GM12878 (cell line): Measurements from ENCODE around the gene PQBP1.

Source experiments
- CBX3 ChIP-seq: fragments of 200-600 bp; sonication (generic); IDR thresholded peaks from 2 replicates; pipeline ENCODE4 v1.6.1; 2016; ENCODE audit warnings: low read depth, borderline replicate concordance
- EED ChIP-seq: sonication (generic); IDR thresholded peaks from 2 replicates; pipeline ENCODE4 v1.6.1; 2016; ENCODE audit warnings: antibody characterized with exemption, low read depth
- HSF1 ChIP-seq: fragments of 150-350 bp; IDR thresholded peaks from 2 replicates; pipeline ENCODE4 v1.6.1; 2014; ENCODE audit warnings: mild to moderate bottlenecking, low read depth, low read length
- PAX5 ChIP-seq: IDR thresholded peaks from 2 replicates; pipeline ENCODE4 v1.6.1; 2011; ENCODE audit warnings: low read depth, low read length, borderline replicate concordance
- POLR2A ChIP-seq: IDR thresholded peaks from 2 replicates; pipeline ENCODE4 v1.6.1; 2011; ENCODE audit warnings: low read depth, mild to moderate bottlenecking, low read length
- POLR2AphosphoS2 ChIP-seq: IDR thresholded peaks from 2 replicates; pipeline ENCODE4 v1.6.1; 2011; ENCODE audit warnings: low read depth, mild to moderate bottlenecking, low read length, improper control_type of control experiment, moderate library complexity
- RCOR1 ChIP-seq: conservative IDR thresholded peaks from 2 replicates; pipeline ENCODE4 v1.6.1; 2012; ENCODE audit warnings: low read depth, low read length, improper control_type of control experiment
- REST ChIP-seq: IDR thresholded peaks from 2 replicates; pipeline ENCODE4 v1.6.1; 2012; ENCODE audit warnings: mild to moderate bottlenecking, low read depth, low read length
- YY1 ChIP-seq: IDR thresholded peaks from 2 replicates; pipeline ENCODE4 v1.6.1; 2011; ENCODE audit warnings: low read depth, mild to moderate bottlenecking, low read length
- ZNF217 ChIP-seq: fragments of 450-650 bp; IDR thresholded peaks from 2 replicates; pipeline ENCODE4 v1.6.1; 2017; ENCODE audit warnings: antibody characterized with exemption, mild to moderate bottlenecking
- ZZZ3 ChIP-seq: IDR thresholded peaks from 2 replicates; pipeline ENCODE4 v1.6.1; 2011; ENCODE audit warnings: low read depth; ENCODE audit not compliant: control insufficient read depth, insufficient read length
- TF ChIP-seq, protein P1 (sequence below), 3 experiments: IDR thresholded peaks in 2 of 3; conservative IDR thresholded peaks in 1 of 3; 2 replicates each; pipeline ENCODE4 v1.5.1; 2011; ENCODE audit warnings: low read depth in 3 of 3, low read length in 3 of 3, mild to moderate bottlenecking in 3 of 3, control low read depth in 2 of 3, moderate library complexity in 2 of 3, inconsistent platforms in 1 of 3, mixed read lengths in 1 of 3; ENCODE audit not compliant: control insufficient read depth in 2 of 3, insufficient read depth in 1 of 3; ENCODE audit errors: extremely low read depth in 1 of 3
- TF ChIP-seq, protein P2 (sequence below): IDR thresholded peaks from 2 replicates; pipeline ENCODE4 v1.6.1; 2012; ENCODE audit warnings: improper control_type of control experiment, low read depth, low read length; ENCODE audit not compliant: insufficient replicate concordance
- TF ChIP-seq, protein P3 (sequence below): IDR thresholded peaks from 2 replicates; pipeline ENCODE4 v1.6.1; 2011; ENCODE audit warnings: borderline replicate concordance, low read depth, mild to moderate bottlenecking, moderate library complexity, mixed read lengths, low read length; ENCODE audit not compliant: insufficient read depth; ENCODE audit errors: extremely low read length

DNA sequence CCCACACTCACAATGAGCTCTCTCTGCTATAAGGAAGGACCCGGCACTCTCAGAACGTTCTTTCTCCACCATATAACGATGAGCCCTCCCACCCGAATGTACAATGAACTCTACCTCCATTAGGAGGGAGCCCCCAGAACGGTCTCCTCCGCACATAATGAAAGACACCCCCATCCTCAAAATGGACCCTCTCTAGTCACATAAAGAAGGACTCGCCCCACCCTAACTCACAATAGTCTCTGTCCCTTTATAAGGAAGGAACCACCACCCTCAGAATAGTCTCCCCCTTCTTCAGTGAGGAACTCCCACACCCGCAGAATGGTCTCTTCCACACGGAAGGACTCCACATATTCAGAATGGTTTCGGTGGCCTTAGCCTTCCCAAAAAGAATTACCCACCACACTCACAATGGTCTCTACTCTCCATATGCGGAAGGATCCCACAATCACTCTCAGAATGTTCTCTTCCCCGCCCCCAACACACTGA, 13.2 kb downstream of the PQBP1 start:
- TF ChIP-seq EED (no peak), POLR2AphosphoS2 (no peak), POLR2A (no peak), RCOR1 (no peak), YY1 (no peak), ZNF217 (no peak), ZZZ3 (no peak), PAX5 (no peak), CBX3 (no peak), REST (no peak), HSF1 (no peak)
- TF ChIP-seq, protein P1, sequence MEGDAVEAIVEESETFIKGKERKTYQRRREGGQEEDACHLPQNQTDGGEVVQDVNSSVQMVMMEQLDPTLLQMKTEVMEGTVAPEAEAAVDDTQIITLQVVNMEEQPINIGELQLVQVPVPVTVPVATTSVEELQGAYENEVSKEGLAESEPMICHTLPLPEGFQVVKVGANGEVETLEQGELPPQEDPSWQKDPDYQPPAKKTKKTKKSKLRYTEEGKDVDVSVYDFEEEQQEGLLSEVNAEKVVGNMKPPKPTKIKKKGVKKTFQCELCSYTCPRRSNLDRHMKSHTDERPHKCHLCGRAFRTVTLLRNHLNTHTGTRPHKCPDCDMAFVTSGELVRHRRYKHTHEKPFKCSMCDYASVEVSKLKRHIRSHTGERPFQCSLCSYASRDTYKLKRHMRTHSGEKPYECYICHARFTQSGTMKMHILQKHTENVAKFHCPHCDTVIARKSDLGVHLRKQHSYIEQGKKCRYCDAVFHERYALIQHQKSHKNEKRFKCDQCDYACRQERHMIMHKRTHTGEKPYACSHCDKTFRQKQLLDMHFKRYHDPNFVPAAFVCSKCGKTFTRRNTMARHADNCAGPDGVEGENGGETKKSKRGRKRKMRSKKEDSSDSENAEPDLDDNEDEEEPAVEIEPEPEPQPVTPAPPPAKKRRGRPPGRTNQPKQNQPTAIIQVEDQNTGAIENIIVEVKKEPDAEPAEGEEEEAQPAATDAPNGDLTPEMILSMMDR (IDR thresholded peaks at IDR 0.05 in 2 of 3, conservative IDR thresholded peaks at IDR 0.05 in 1 of 3; ENCODE audit: control insufficient read depth in 2 of 3, extremely low read depth in 1 of 3, insufficient read depth in 1 of 3, low read depth in 3 of 3, low read length in 3 of 3): no peak
- TF ChIP-seq, protein P2, sequence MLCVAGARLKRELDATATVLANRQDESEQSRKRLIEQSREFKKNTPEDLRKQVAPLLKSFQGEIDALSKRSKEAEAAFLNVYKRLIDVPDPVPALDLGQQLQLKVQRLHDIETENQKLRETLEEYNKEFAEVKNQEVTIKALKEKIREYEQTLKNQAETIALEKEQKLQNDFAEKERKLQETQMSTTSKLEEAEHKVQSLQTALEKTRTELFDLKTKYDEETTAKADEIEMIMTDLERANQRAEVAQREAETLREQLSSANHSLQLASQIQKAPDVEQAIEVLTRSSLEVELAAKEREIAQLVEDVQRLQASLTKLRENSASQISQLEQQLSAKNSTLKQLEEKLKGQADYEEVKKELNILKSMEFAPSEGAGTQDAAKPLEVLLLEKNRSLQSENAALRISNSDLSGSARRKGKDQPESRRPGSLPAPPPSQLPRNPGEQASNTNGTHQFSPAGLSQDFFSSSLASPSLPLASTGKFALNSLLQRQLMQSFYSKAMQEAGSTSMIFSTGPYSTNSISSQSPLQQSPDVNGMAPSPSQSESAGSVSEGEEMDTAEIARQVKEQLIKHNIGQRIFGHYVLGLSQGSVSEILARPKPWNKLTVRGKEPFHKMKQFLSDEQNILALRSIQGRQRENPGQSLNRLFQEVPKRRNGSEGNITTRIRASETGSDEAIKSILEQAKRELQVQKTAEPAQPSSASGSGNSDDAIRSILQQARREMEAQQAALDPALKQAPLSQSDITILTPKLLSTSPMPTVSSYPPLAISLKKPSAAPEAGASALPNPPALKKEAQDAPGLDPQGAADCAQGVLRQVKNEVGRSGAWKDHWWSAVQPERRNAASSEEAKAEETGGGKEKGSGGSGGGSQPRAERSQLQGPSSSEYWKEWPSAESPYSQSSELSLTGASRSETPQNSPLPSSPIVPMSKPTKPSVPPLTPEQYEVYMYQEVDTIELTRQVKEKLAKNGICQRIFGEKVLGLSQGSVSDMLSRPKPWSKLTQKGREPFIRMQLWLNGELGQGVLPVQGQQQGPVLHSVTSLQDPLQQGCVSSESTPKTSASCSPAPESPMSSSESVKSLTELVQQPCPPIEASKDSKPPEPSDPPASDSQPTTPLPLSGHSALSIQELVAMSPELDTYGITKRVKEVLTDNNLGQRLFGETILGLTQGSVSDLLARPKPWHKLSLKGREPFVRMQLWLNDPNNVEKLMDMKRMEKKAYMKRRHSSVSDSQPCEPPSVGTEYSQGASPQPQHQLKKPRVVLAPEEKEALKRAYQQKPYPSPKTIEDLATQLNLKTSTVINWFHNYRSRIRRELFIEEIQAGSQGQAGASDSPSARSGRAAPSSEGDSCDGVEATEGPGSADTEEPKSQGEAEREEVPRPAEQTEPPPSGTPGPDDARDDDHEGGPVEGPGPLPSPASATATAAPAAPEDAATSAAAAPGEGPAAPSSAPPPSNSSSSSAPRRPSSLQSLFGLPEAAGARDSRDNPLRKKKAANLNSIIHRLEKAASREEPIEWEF: no peak
- TF ChIP-seq, protein P3, sequence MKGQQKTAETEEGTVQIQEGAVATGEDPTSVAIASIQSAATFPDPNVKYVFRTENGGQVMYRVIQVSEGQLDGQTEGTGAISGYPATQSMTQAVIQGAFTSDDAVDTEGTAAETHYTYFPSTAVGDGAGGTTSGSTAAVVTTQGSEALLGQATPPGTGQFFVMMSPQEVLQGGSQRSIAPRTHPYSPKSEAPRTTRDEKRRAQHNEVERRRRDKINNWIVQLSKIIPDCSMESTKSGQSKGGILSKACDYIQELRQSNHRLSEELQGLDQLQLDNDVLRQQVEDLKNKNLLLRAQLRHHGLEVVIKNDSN: no peak
